Right lung (tissue), 5 donors: ENCODE results near the gene RTP5. TPM values are rescaled to one million over a fixed set of nuclear protein-coding genes. Genes with fewer than 3 reads are reported as not detected.

Source experiments
- DNase-seq, 2 donors: peaks; one replicate each; pipeline ENCODE4 v3.0.0-alpha.2; 2013
- polyA plus RNA-seq, 5 donors: library from polyadenylated mRNA; unstranded; fragments of 120-200 nt; gene quantifications; one replicate each; pipeline versions ENCODE4 v1.2.1 to v1.2.3, GENCODE V29; 2013; ENCODE audit warnings: inconsistent platforms in 1 of 5, low replicate concordance in 1 of 5; ENCODE audit not compliant: insufficient read length in 5 of 5, insufficient read depth in 1 of 5

The RTP5 gene
- polyA plus RNA-seq, 5 donors = not detected

GRCh38 chr2:241887806-241888522, 18.4 kb downstream of the RTP5 start:
- DNase-seq = no peak

- no peak for DNase-seq
Measured at GRCh38 chr2:241888641-241889040, 19.1 kb downstream of the RTP5 start.

DNA sequence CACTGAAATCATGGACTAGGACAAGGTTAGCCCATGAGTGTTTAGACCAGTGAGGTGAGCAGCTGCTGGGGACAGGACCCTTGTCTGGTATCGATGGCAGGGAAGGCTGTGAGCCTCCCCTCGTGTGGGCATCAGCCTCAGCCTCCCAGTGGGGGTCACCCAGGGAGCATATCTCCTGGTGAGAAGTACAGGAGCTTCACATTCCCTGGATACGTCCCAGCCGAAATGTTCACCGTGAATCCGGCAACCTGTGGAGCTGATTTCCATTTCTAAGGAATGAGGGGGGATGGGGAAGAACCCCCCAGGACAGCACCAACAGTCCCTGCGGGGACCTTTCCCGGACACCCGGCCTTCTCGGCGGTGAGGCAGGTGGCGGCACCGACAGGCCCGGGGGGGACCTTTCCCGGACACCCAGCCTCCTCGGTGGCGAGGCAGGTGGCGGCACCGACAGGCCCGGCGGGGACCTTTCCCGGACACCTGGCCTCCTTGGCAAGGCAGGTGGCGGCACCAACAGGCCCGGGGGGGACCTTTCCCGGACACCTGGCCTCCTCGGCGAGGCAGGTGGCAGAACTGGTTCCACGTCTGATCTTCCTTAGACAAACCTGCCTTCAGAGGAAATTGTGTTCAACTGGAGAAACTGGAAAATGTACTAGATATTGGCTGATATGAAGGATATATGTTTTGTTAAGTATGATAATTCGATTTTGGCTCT, 21.2 kb downstream of the RTP5 start:
- no peak for DNase-seq

DNA sequence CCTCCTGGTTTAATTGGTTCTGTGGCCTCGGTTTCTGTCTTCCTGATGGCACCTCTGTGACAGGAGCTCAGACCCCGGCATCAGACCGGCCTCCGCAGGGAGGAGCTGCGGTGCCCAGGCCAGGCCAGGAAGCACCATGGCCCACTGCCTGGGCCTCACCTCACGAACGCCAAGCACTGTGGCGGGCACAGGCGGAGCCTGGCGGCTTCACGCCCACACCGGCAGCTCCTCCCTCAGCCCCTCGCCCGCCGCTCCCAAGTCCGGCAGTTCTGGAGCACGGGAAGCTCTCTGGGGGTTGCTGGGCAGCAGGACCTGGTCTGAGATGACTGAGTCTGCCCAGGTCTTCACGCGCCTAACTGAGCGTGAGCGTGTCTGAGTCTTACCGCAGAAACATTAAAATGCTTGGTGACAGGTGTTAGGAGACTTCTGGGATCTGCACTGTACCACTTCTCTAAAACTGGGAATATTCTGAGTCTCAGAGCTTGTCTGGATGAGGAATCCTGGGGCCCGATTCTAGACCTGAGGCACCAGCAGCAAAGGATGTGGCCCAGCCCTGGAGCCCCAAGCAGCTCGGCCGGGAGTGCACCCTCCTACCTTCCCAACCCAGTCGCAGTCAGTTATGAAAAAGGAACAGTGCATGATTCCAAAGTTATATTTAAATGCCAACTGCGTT, 21.9 kb downstream of the RTP5 start:
- no peak for DNase-seq

DNA sequence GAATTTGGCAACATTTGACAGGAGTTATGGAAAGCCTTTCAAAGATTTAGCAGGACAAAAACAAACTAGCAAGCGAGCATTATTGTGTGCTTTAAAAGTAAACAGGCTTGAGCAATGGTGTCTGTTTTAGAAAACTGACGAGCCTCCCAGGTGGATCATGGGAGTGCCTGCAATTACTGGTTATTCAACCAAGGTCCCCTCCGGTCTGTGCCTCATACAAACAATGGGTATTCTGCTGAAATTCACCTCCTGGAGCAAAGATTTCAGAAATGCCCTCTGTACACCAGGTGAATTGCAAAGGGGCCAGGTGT, 22.4 kb downstream of the RTP5 start:
- no peak for DNase-seq

GRCh38 chr2:241892299-241893137, 23.0 kb downstream of the RTP5 start:
- no peak for DNase-seq

DNA sequence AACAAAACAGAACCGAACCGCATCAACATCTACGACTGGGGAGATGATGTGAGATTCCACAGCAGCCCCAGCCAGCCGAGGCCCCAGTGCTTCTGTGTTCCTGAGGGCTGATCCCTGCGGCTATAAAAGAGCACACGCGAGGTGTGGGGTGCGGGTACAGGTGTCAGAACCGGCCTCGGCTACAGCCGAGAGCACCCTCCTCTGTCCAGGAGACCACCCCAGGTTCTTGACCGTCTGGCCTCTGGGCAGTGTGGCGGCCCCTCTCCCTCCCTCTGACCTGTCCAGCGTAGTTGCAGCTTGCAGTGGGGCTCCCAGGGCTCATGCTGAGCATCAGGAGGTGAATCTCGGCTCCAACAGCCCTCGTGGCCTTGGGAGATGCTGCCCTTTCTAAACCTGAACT, 23.7 kb downstream of the RTP5 start:
- no peak for DNase-seq

DNA sequence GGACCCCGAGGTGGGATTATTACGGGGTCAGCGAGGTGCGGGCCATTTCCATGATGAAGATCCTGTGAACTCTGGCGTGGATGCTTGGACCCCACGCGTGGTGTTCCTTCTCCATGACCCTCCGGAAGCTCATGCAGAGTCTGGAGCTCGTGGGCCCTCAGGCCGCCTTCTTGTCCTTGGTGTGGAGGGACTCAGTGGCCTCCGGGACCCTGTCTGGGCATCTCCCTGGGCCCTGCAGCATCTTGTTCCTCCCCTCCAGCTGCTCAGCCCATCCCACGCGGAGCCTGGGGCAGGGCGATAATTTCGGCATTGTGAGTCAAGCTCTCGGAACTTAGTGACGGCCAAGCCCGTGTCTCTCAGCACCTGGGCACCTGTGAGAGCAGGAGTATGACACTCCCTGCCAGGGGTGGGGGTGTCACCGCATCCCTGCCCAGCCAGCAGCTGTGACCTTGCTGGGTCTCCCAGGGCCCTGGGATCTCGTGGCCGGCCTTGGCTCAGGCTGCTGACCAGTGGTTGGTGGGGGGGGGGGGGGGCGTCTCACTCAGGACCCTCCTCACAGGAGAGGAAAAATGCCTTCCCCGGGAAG, 24.6 kb downstream of the RTP5 start:
- DNase-seq = no peak

GRCh38 chr2:241894681-241895426, 25.3 kb downstream of the RTP5 start:
- no peak for DNase-seq

- no peak for DNase-seq
Measured at GRCh38 chr2:241895427-241895711, 25.8 kb downstream of the RTP5 start.

DNA sequence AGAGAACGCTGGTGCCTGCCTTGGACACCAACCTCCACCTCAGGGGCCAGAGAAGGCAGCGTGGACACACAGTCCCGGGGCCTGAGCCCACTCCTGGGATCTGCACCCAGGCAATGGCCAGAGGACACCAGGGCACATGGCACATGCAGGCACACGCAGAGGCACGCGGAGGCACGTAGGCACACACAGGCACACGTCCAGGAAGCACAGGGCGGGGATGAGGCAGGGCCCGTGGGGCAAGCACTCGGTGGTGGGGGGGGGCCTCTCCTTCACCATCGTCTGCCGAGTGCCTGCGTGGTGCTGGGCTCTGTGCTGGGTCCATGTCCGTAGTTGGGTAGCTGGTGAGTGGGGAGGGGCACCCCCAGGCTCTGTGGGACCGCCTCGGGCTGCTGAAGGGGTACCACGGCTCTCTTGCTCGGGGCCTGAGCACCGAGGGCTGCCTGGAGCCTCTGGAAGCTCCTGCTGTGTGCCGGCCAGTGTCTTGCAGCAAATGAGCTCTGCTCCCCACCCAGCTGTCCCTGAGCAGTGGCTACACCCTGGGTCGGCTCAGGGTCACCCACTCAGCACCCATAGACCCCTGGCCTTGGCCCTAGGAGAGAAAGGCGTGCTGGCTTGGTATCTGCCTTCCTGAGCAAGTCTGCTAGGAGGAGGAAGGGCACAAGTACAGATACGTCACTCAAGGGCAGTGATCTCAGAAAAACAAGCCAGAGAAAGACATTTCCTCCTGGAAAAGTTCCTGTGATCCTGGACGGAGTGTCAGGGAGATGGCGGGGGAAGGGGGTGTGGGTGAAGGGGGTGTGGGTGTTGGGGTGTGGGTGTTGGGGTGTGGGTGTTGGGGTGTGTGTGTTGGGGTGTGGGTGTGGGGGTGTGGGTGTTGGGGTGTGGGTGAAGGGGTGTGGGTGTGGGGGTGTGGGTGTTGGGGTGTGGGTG, 26.4 kb downstream of the RTP5 start:
- peak; percentile 45 to 61 for DNase-seq

- DNase-seq = no peak
Measured at GRCh38 chr2:241896746-241897201, 27.2 kb downstream of the RTP5 start.

DNA sequence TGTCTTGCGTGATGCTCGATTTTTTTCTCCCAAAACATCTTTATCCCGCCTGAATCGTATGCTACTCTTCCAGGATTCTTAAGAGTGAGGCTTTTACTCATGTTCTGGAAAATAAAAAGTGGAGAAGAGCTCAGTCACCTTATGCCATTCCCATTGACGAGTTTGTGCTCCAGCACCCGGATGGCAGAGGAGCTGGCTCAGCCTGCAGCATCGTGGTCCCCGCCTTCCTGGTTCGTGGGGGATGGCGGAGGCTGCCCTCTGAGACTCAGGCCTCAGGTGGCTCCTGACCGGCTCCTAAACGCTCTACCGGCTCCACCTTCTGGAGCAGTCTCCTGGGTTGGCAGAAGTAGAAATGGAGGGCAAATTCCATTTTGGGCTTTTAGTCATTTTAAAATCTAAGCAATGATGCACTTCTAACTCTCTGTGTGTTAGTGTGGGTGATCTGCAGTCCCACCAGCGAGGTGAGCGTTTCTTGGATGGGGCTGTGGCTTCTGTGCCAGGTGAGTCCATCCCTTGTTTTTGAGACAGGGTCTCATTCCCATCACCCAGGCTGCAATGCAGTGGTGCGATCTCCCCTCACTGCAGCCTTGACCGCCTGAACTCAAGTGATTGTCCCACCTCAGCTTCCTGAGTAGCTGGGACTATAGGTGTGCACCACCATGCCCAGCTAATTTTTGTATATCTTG, 27.8 kb downstream of the RTP5 start:
- no peak for DNase-seq

DNA sequence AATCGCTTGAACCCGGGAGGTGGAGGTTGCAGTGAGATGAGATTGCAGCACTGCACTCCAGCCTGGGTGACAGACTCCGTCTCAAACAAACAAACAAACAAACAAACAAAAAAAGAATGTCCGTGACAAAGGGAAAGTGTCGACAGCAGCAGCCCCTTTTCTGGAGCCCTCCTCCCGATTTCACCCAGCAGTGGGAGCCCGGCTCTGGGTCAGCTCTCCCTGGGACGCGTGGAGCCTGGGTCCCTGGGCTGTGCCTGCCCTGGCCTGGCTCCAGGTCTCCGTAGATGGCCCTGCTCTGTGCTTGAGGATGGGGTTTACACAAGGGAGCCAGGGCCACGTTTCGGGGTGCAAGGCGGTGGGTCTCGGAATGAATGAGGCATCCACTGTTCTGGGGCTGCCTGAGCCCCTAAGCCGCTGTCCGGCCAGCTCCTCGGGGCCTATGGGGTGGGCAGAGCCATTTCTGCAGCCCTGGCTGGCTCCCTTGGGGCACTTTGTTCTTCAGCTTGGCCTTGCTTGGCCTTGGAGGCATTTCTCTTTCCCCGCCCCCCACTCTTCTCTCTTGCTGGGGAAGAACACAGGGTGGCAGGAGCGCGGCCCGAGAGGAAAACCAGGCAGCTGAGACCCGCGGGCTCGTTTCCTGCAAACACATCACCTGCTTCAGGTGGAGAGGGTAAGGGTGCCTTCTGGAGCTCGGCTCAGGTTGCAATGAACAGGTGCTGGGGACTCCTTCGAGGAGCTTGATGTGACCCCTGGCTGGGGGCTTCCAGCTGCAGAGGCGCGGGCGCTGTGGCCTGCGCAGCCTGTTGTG, 29.1 kb downstream of the RTP5 start:
- no peak for DNase-seq

GRCh38 chr2:241900251-241901017, 30.9 kb downstream of the RTP5 start:
- no peak for DNase-seq

- DNase-seq = no peak
Measured at GRCh38 chr2:241901018-241901380, 31.5 kb downstream of the RTP5 start.

- no peak for DNase-seq
Measured at GRCh38 chr2:241901500-241902351, 32.2 kb downstream of the RTP5 start.
